ENCODE data around the gene CIB4. TPM values are rescaled to one million over a fixed set of nuclear protein-coding genes. Genes with fewer than 3 reads are reported as not detected.

Gene CIB4
- total and polyA plus RNA-seq, 2 of the 4 experiments (the other 2 are of a cell fraction): not detected

- in situ Hi-C loops (cut with MboI; ENCODE audit: low sequenced_read_pairs) (no loop called here), intact Hi-C loops (cut with micrococcal nuclease) (no loop called here), dilution Hi-C loops (cut with HindIII; ENCODE audit: low sequenced_read_pairs, unreplicated experiment) (no loop called here)
- H4K5ac ChIP-seq (ENCODE audit: low read depth, low read length): no peak overlapping the region
- H3K36me3 ChIP-seq (ENCODE audit: control insufficient read depth, insufficient read depth, low read length): no peaks in the 10 kb centered on the region
- no peaks in the 10 kb centered on the region for H3K79me1 ChIP-seq (ENCODE audit: low read depth in 1 of 2, low read length in 2 of 2)
- H3K4me2 ChIP-seq (ENCODE audit: low read depth, low read length): no peak overlapping the region
- H4K8ac ChIP-seq (ENCODE audit: low read depth in 2 of 2, low read length in 2 of 2): no peak overlapping the region
- H2BK20ac ChIP-seq (ENCODE audit: low read depth, low read length): no peak overlapping the region
- H3K4me3 ChIP-seq (ENCODE audit: insufficient read depth, low read depth, low read length): no peak overlapping the region
- ATAC-seq (ENCODE audit: low read depth) (no peak), DNase-seq (no peak)
- no peak overlapping the region for H3K27ac ChIP-seq (ENCODE audit: insufficient read depth, low read length)
- no peaks in the 10 kb centered on the region for H3K9me1 ChIP-seq (ENCODE audit: insufficient read depth, low read length)
- no peak overlapping the region for H3K56ac ChIP-seq (ENCODE audit: extremely low read depth, insufficient read depth, low read length)
- H2BK120ac ChIP-seq (ENCODE audit: low read depth, low read length): no peak overlapping the region
- H3K27me3 ChIP-seq (ENCODE audit: control insufficient read depth, insufficient read depth, low read length): peaks cover 2% of the 10 kb centered on the region; the same call in 1 of the 2 replicates
- H2BK5ac ChIP-seq (ENCODE audit: low read depth, low read length, poor library complexity, severe bottlenecking): no peak overlapping the region
- H2BK15ac ChIP-seq (ENCODE audit: low read depth, low read length): no peak overlapping the region
- H2AK9ac ChIP-seq (replicated peaks; ENCODE audit: low read depth, low read length, poor library complexity): no peak overlapping the region
- no peak overlapping the region for H2AK5ac ChIP-seq (ENCODE audit: low read depth, low read length)
- no peaks in the 10 kb centered on the region for H4K20me1 ChIP-seq (ENCODE audit: insufficient read depth, low read length)
- H3K9me3 ChIP-seq (ENCODE audit: control insufficient read depth, insufficient read depth, low read length): peaks cover 2% of the 10 kb centered on the region; the same call in 1 of the 2 replicates
- TF ChIP-seq RCOR1 (IDR thresholded peaks at IDR 0.05; ENCODE audit: insufficient replicate concordance, low read length): no peak
- TF ChIP-seq RAD21 (IDR thresholded peaks at IDR 0.05; ENCODE audit: low read length): no peak
- no peak for TF ChIP-seq MXI1 (IDR thresholded peaks at IDR 0.05; ENCODE audit: borderline replicate concordance, low read depth, low read length)
- no peak for TF ChIP-seq CHD1 (IDR thresholded peaks at IDR 0.05; ENCODE audit: low read depth, low read length)
- TF ChIP-seq BHLHE40 (IDR thresholded peaks at IDR 0.05; ENCODE audit: low read depth, low read length): no peak
- no peak for TF ChIP-seq NFE2L2 (IDR thresholded peaks at IDR 0.05; ENCODE audit: low read depth, low read length)
- no peak for TF ChIP-seq ELK1 (IDR thresholded peaks at IDR 0.05; ENCODE audit: borderline replicate concordance, low read depth, low read length)
- no peak for TF ChIP-seq POLR2A (IDR thresholded peaks at IDR 0.05; ENCODE audit: low read depth, low read length)
- TF ChIP-seq FOS (IDR thresholded peaks at IDR 0.05; ENCODE audit: low read depth, low read length): no peak
- no peak for TF ChIP-seq MAFK (IDR thresholded peaks at IDR 0.05; ENCODE audit: low read depth, low read length)
- no peak for TF ChIP-seq CTCF (conservative IDR thresholded peaks at IDR 0.05; ENCODE audit: low read depth, low read length)
- TF ChIP-seq RFX5 (IDR thresholded peaks at IDR 0.05; ENCODE audit: low read depth, low read length): no peak
- TF ChIP-seq USF2 (IDR thresholded peaks at IDR 0.05; ENCODE audit: low read depth, low read length): no peak
- no peak overlapping the region for H3K23ac ChIP-seq (ENCODE audit: low read depth, low read length)
- CTCF ChIA-PET: no interaction called here
- no peak overlapping the region for H3K4ac ChIP-seq (ENCODE audit: low read depth, low read length)
- H3K14ac ChIP-seq (replicated peaks; ENCODE audit: low read depth, low read length): no peak overlapping the region
- no peaks in the 10 kb centered on the region for H3K4me1 ChIP-seq (ENCODE audit: control insufficient read depth, insufficient read depth, low read length)
- POLR2A ChIA-PET (ENCODE audit: unreplicated experiment): no interaction called here
- no TSS peak for BruUV-seq (replicated peaks)
- no peak overlapping the region for H2AFZ ChIP-seq (replicated peaks; ENCODE audit: low read length, poor library complexity)
- H3K18ac ChIP-seq (ENCODE audit: low read depth, low read length): no peak overlapping the region
- no peak overlapping the region for H4K91ac ChIP-seq (ENCODE audit: insufficient read depth, low read depth, low read length)
- no peak overlapping the region for H3K9ac ChIP-seq (ENCODE audit: low read depth, low read length)
- WGBS, 2 experiments (ENCODE audit: extremely low coverage in 2 of 2, insufficient read length in 1 of 2): 60% methylated on average over 1 of the region's 1 CpG; no CpG with 5 or more reads in 1 of the 2 experiments
These were observed 19.3 kb upstream of the CIB4 start for GRCh38 chr2:26660363-26660962.

Measured in IMR-90 (cell line).